NCI-H187 (cell line): ENCODE data around the gene FAM181A.

Source experiments
- DNase-seq, 2 experiments: peaks; one replicate each; lab custom pipeline; 2025; lab: John Stamatoyannopoulos, UW

FAM181A gene

GRCh38 chr14:93903342-93904184, 23.6 kb upstream of the FAM181A start:
- DNase-seq = no peak

GRCh38 chr14:93905623-93906022, 21.5 kb upstream of the FAM181A start:
- no peak for DNase-seq

- peak; percentile 10 to 48 for DNase-seq
Measured at GRCh38 chr14:93906341-93907329, 20.5 kb upstream of the FAM181A start.

GRCh38 chr14:93909429-93910128, 17.6 kb upstream of the FAM181A start:
- no peak for DNase-seq

GRCh38 chr14:93911975-93912615, 15.0 kb upstream of the FAM181A start:
- no peak for DNase-seq

- no peak for DNase-seq
Measured at GRCh38 chr14:93912782-93913181, 14.4 kb upstream of the FAM181A start.

GRCh38 chr14:93914278-93914677, 12.9 kb upstream of the FAM181A start:
- DNase-seq = no peak

- DNase-seq = no peak
Measured at GRCh38 chr14:93915070-93915705, 12.0 kb upstream of the FAM181A start.

GRCh38 chr14:93915800-93916199, 11.3 kb upstream of the FAM181A start:
- DNase-seq = no peak

GRCh38 chr14:93916498-93916897, 10.6 kb upstream of the FAM181A start:
- no peak for DNase-seq

GRCh38 chr14:93917141-93917540, 10.0 kb upstream of the FAM181A start:
- DNase-seq = no peak

- DNase-seq = no peak
Measured at GRCh38 chr14:93921001-93921806, 5.9 kb upstream of the FAM181A start.

- DNase-seq = peak; percentile 46 to 62
Measured at GRCh38 chr14:93923626-93924025, 3.5 kb upstream of the FAM181A start.

- DNase-seq = no peak
Measured at GRCh38 chr14:93924592-93925355, 2.4 kb upstream of the FAM181A start.

GRCh38 chr14:93925374-93925895, 1.7 kb upstream of the FAM181A start:
- no peak for DNase-seq

- no peak for DNase-seq
Measured at GRCh38 chr14:93926245-93926872, 785 bp upstream of the FAM181A start.

GRCh38 chr14:93927800-93928145, 629 bp downstream of the FAM181A start:
- no peak for DNase-seq

- no peak for DNase-seq
Measured at GRCh38 chr14:93928184-93929047, 1.3 kb downstream of the FAM181A start.
